Measurements from ENCODE around the gene PEX6. TPM values are rescaled to one million over a fixed set of nuclear protein-coding genes. Genes with fewer than 3 reads are reported as not detected.
"Not testable (repeated sequence)": the region's sequence is repeated elsewhere in the genome, so short reads cannot be mapped to it uniquely, and the experiment has no call there.

The PEX6 gene
- total and polyA plus RNA-seq, 10 donors, result 11.1 to 25.5 (median 18.9) TPM

DNA sequence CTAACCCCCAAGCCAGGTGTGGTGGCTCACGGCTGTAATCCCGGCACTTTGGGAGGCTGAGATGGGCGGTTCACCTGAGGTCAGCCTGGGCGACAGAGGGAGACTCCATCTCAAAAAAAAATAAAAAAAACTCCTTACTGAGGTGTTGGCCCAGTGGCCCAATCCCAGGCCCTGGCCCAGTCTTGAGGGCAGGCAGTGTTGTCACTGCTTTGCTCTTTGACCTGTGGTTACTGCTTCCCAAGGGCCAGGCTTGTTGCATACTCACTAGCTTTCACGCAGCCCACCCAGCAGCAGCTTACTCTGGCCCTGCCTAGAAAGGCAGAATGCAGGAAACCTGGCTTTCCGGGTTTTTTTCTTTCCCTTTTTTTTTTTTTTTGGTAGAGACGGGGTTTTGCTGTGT is 36.5 kb downstream of the PEX6 start:
- Histone ChIP-seq H3K4me3 (no peak overlapping the region), H3K36me3 (peaks cover 0 to 100% (median 73%) of the 10 kb centered on the region in 6 donors), H3K27ac (no peak overlapping the region), H3K27me3 (replicated peaks in 1 of 7) (no peaks in the 10 kb centered on the region), H3K9me3 (no peaks in the 10 kb centered on the region), H3K4me1 (peaks cover 0 to 13% (median 0%) of the 10 kb centered on the region in 6 donors)
- WGBS, 5 donors, result 75 to 85% (median 82%) methylated on average over 7 of the region's 7 CpGs
- intact Hi-C loops (cut with DNase I; ENCODE audit: low total_unique reads), result no loop called here
- TF ChIP-seq POLR2AphosphoS5 (IDR thresholded peaks at IDR 0.05), result peak in 2 of 3 donors; percentile 9 to 27
- TF ChIP-seq POLR2A (IDR thresholded peaks at IDR 0.05), result no peak
- DNase-seq, result no peak

DNA sequence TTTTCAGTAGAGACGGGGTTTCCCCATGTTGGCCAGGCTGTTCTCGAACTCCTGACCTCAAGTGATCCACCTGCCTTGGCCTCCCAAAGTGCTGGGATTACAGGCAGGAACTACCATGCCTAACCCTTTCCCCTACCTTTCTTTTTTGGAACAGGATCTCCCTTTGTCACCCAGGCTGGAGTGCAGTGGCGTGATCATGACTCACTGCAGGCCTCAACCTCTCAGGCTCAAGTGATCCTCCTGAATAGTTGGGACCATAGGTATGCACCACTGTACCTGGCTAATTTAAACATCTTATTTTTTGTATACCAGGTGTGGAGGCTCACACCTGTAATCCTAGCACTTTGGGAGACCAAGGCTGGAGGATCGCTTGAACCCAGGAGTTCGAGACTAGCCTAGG is 37.6 kb downstream of the PEX6 start:
- WGBS, 5 donors, result 92 to 100% (median 96%) methylated on average over 5 of the region's 5 CpGs
- H3K4me1 ChIP-seq, result peaks cover 0 to 24% (median 0%) of the 10 kb centered on the region in 6 donors
- H3K27me3 ChIP-seq (replicated peaks in 1 of 7); H3K27ac ChIP-seq; H3K9me3 ChIP-seq; DNase-seq; H3K4me3 ChIP-seq; intact Hi-C loops (cut with DNase I; ENCODE audit: low total_unique reads): not testable (repeated sequence)
- peaks cover 3 to 100% (median 84%) of the 10 kb centered on the region in 6 donors for H3K36me3 ChIP-seq

DNA sequence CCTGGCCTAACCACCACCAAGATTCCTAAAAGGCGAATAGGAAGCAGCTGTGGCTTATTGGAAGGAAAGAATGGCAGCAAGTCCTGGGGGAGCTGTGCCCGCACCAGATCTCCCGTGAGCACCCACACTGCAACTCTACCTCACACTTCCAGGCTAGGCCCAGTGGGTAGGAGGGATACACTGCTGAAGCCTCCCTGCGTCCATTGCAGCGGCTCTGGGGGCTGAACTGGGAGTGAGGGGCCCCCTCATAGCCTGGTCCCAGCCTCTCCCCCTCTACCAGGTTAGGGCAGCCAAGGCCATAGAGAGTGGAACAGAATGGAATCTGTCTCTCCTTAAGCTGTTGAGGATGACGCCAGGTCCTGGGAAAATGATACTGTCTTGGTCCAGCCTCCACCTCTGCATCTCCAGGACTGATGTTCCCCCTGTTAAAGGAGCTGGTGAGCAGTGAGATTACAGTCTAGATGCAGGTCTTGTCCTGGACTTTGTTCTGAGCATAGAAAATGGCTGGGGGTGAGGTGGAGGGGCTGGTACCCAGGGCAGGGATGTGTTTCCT is 38.4 kb downstream of the PEX6 start:
- H3K36me3 ChIP-seq, result peaks cover 3 to 100% (median 91%) of the 10 kb centered on the region in 6 donors

DNA sequence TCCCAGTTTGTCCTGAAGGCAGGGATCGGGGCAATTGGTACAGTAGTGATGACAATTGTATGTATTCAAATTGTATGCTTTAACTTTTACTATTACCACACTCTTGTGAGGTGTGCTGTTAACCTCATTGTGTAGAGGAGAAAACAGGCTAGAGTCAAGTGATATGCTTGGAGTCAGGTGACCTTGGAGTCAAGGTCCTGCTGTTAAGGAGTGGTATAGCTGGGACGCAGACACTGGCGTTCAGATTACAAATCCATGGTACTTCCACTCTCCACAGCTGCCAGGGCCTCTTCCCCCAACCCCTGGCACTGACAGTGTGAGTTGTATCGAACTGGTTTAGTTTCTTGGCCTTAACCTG is 39.2 kb downstream of the PEX6 start:
- intact Hi-C loops (cut with DNase I; ENCODE audit: low total_unique reads), result no loop called here
- no peaks in the 10 kb centered on the region for H3K9me3 ChIP-seq
- TF ChIP-seq POLR2A (IDR thresholded peaks at IDR 0.05) (no peak), POLR2AphosphoS5 (IDR thresholded peaks at IDR 0.05) (no peak)
- TF ChIP-seq, protein P1, sequence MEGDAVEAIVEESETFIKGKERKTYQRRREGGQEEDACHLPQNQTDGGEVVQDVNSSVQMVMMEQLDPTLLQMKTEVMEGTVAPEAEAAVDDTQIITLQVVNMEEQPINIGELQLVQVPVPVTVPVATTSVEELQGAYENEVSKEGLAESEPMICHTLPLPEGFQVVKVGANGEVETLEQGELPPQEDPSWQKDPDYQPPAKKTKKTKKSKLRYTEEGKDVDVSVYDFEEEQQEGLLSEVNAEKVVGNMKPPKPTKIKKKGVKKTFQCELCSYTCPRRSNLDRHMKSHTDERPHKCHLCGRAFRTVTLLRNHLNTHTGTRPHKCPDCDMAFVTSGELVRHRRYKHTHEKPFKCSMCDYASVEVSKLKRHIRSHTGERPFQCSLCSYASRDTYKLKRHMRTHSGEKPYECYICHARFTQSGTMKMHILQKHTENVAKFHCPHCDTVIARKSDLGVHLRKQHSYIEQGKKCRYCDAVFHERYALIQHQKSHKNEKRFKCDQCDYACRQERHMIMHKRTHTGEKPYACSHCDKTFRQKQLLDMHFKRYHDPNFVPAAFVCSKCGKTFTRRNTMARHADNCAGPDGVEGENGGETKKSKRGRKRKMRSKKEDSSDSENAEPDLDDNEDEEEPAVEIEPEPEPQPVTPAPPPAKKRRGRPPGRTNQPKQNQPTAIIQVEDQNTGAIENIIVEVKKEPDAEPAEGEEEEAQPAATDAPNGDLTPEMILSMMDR (IDR thresholded peaks at IDR 0.05 in 8 of 11, conservative IDR thresholded peaks at IDR 0.05 in 3 of 11), result no peak
- 61 to 81% (median 73%) methylated on average over 4 of the region's 4 CpGs for WGBS, 5 donors
- H3K27me3 ChIP-seq (replicated peaks in 1 of 7), result no peaks in the 10 kb centered on the region
- no peak overlapping the region for H3K4me3 ChIP-seq
- H3K4me1 ChIP-seq, result peaks cover 0 to 39% (median 11%) of the 10 kb centered on the region in 6 donors
- no peak for DNase-seq
- H3K36me3 ChIP-seq, result peaks cover 3 to 100% (median 92%) of the 10 kb centered on the region in 6 donors
- H3K27ac ChIP-seq, result no peak overlapping the region

More for the DNA sequence above, 38.4 kb downstream of the PEX6 start:
- intact Hi-C loops (cut with DNase I; ENCODE audit: low total_unique reads), result no loop called here
- no peaks in the 10 kb centered on the region for H3K27me3 ChIP-seq (replicated peaks in 1 of 7)
- TF ChIP-seq, protein P1 (IDR thresholded peaks at IDR 0.05 in 8 of 11, conservative IDR thresholded peaks at IDR 0.05 in 3 of 11), result no peak
- TF ChIP-seq POLR2AphosphoS5 (IDR thresholded peaks at IDR 0.05), result peak in 1 of 3 donors; percentile 50
- DNase-seq, result no peak
- no peaks in the 10 kb centered on the region for H3K9me3 ChIP-seq
- H3K4me3 ChIP-seq, result no peak overlapping the region
- WGBS, 5 donors, result 87 to 99% (median 96%) methylated on average over 4 to 6 of the region's 6 CpGs
- H3K27ac ChIP-seq, result peak overlapping the region in 2 of 8 donors; percentile 7 to 30
- H3K4me1 ChIP-seq, result peaks cover 0 to 32% (median 3%) of the 10 kb centered on the region in 6 donors

DNA sequence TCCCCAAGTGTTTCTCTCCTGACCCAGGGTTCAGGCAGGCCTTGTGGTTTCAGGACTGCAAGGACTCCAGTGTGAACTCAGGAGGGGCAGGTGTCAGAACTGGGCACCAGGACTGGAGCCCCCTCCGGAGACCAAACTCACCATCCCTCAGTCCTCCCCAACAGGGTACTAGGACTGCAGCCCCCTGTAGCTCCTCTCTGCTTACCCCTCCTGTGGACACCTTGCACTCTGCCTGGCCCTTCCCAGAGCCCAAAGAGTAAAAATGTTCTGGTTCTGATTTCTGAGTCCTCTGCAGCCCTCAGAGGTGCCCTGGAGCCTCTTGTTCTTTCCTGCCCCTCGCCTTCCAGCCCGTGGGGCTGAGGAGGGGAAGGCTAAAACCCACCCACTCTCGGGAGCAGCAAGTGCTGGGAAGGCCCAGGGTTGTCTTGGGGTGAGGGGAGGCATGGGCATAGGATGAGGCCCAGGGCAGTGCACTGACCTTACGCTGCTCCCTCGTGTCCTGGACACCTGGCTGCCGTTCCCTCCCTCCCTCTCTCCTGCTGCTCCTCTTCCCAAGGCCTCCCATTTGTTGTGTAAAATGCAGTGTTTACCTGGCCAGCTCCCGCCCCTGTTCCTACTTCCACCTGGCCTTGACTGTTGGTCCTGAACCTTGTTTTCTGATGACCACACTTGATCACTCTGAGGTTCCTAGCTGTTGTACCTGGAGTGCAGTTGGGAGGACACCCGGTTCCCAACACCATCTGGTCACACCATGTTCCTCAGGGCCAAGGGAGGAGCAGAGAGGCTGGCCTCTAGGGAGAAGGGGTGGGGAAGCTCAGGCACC is 39.8 kb downstream of the PEX6 start:
- intact Hi-C loops (cut with DNase I; ENCODE audit: low total_unique reads), result no loop called here
- H3K36me3 ChIP-seq, result peaks cover 3 to 100% (median 92%) of the 10 kb centered on the region in 6 donors
- no peaks in the 10 kb centered on the region for H3K9me3 ChIP-seq

More for the DNA sequence above, 39.8 kb downstream of the PEX6 start:
- Histone ChIP-seq H3K4me3 (no peak overlapping the region), H3K27me3 (replicated peaks in 1 of 7) (no peaks in the 10 kb centered on the region), H3K4me1 (peaks cover 3 to 45% (median 17%) of the 10 kb centered on the region in 6 donors), H3K27ac (peak overlapping the region in 1 of 8 donors; percentile 13)
- DNase-seq, result no peak
- TF ChIP-seq POLR2AphosphoS5 (IDR thresholded peaks at IDR 0.05) (peak in 2 of 3 donors; percentile 21 to 44), POLR2A (IDR thresholded peaks at IDR 0.05) (no peak)
- TF ChIP-seq, protein P1 (IDR thresholded peaks at IDR 0.05 in 8 of 11, conservative IDR thresholded peaks at IDR 0.05 in 3 of 11), result no peak
- 74 to 87% (median 86%) methylated on average over 9 of the region's 9 CpGs for WGBS, 5 donors
